K562 (cell line): ENCODE results near the gene NR1H2.

Experiments used
- MTA2 ChIP-seq: fragments of 450-650 bp; IDR thresholded peaks from 2 replicates; pipeline ENCODE4 v1.6.1; 2016; ENCODE audit warnings: low read depth
- NFYB ChIP-seq: IDR thresholded peaks from 2 replicates; pipeline ENCODE4 v1.6.1; 2011; ENCODE audit warnings: mild to moderate bottlenecking, moderate library complexity; ENCODE audit not compliant: insufficient read length; ENCODE audit errors: extremely low read depth
- POLR2A ChIP-seq: fragments of 450-650 bp; conservative IDR thresholded peaks from 2 replicates; pipeline ENCODE4 v1.6.1; 2016
- RNF2 ChIP-seq: sonication (generic); IDR thresholded peaks from 2 replicates; pipeline ENCODE4 v1.6.1; 2016
- RNF219 ChIP-seq: fragments of 250-450 bp; sonication (Bioruptor Pico); IDR thresholded peaks from 2 replicates; pipeline ENCODE4 v1.5.0; 2022; ENCODE audit warnings: mild to moderate bottlenecking
- SMARCA5 ChIP-seq: fragments of 450-650 bp; IDR thresholded peaks from 2 replicates; pipeline ENCODE4 v1.6.1; 2016
- SP1 ChIP-seq: sonication (generic); formaldehyde crosslinking; IDR thresholded peaks from 2 replicates; pipeline ENCODE4 v1.8.1; 2022; ENCODE audit warnings: mild to moderate bottlenecking, missing genetic modification reagents
- ZNF384 ChIP-seq: IDR thresholded peaks from 2 replicates; pipeline ENCODE4 v1.6.1; 2012; ENCODE audit warnings: low read depth, low read length, improper control_type of control experiment

- TF ChIP-seq ZNF384 (no peak), NFYB (no peak), MTA2 (no peak), RNF219 (CRISPR knock-in tag) (no peak), RNF2 (no peak), POLR2A (no peak), SP1 (CRISPR knock-in tag) (no peak), SMARCA5 (no peak)
Measured at GRCh38 chr19:50399368-50399745, 23.1 kb downstream of the NR1H2 start.
